Measurements from ENCODE around the gene PRSS57. TPM values are rescaled to one million over a fixed set of nuclear protein-coding genes. Genes with fewer than 3 reads are reported as not detected.
"Not testable (repeated sequence)": the region's sequence is repeated elsewhere in the genome, so short reads cannot be mapped to it uniquely, and the experiment has no call there.

The PRSS57 gene
- total RNA-seq, 1 experiment from 2014 or later: not detected

GRCh38 chr19:723714-724113 lies 28.5 kb upstream of the PRSS57 start:
- no peak for DNase-seq (ENCODE audit: low read depth)

GRCh38 chr19:723247-723646 lies 28.0 kb upstream of the PRSS57 start:
- no peak for DNase-seq (ENCODE audit: low read depth)

- DNase-seq (ENCODE audit: low read depth): no peak
Observed at GRCh38 chr19:722553-723101, 27.4 kb upstream of the PRSS57 start.

- DNase-seq (ENCODE audit: low read depth): no peak
Observed at GRCh38 chr19:720345-721160, 25.3 kb upstream of the PRSS57 start.

- no peak for DNase-seq (ENCODE audit: low read depth)
Observed at GRCh38 chr19:719636-720344, 24.5 kb upstream of the PRSS57 start.

- no peak for DNase-seq (ENCODE audit: low read depth)
Observed at GRCh38 chr19:718991-719512, 23.8 kb upstream of the PRSS57 start.

- DNase-seq (ENCODE audit: low read depth): no peak
Observed at GRCh38 chr19:718251-718951, 23.1 kb upstream of the PRSS57 start.

GRCh38 chr19:715347-715746 lies 20.1 kb upstream of the PRSS57 start:
- DNase-seq (ENCODE audit: low read depth): no peak

GRCh38 chr19:711254-711653 lies 16.0 kb upstream of the PRSS57 start:
- no peak for DNase-seq (ENCODE audit: low read depth)

GRCh38 chr19:710767-711166 lies 15.5 kb upstream of the PRSS57 start:
- DNase-seq (ENCODE audit: low read depth): no peak

GRCh38 chr19:709965-710571 lies 14.8 kb upstream of the PRSS57 start:
- no peak for DNase-seq (ENCODE audit: low read depth)

GRCh38 chr19:709196-709964 lies 14.1 kb upstream of the PRSS57 start:
- DNase-seq (ENCODE audit: low read depth): no peak

GRCh38 chr19:708154-709143 lies 13.2 kb upstream of the PRSS57 start, which contains the start of gene PALM:
Gene PALM (plus strand): TSS chr19:708935. CDS start chr19:709147, 212 bp downstream.
- DNase-seq (ENCODE audit: low read depth): no peak

- DNase-seq (ENCODE audit: low read depth): no peak
Observed at GRCh38 chr19:704447-704741, 9.1 kb upstream of the PRSS57 start.

GRCh38 chr19:703651-704446 lies 8.6 kb upstream of the PRSS57 start:
- DNase-seq (ENCODE audit: low read depth): no peak

- no peak for DNase-seq (ENCODE audit: low read depth)
Observed at GRCh38 chr19:703329-703650, 8.0 kb upstream of the PRSS57 start.

- DNase-seq (ENCODE audit: low read depth): not testable (repeated sequence)
Observed at GRCh38 chr19:702847-703246, 7.6 kb upstream of the PRSS57 start.

GRCh38 chr19:699885-700284 lies 4.6 kb upstream of the PRSS57 start:
- not testable (repeated sequence) for DNase-seq (ENCODE audit: low read depth)

- not testable (repeated sequence) for DNase-seq (ENCODE audit: low read depth)
Observed at GRCh38 chr19:698529-698928, 3.3 kb upstream of the PRSS57 start.
